HG03095 (cell line): ENCODE results near the gene HOMER1.

Experiments used
- ATAC-seq: cut with Tn5 transposase; IDR thresholded peaks from one replicate; pipeline ENCODE4 v1.9.1; 2021; ENCODE audit warnings: moderate library complexity; ENCODE audit not compliant: unreplicated experiment

HOMER1 gene

DNA sequence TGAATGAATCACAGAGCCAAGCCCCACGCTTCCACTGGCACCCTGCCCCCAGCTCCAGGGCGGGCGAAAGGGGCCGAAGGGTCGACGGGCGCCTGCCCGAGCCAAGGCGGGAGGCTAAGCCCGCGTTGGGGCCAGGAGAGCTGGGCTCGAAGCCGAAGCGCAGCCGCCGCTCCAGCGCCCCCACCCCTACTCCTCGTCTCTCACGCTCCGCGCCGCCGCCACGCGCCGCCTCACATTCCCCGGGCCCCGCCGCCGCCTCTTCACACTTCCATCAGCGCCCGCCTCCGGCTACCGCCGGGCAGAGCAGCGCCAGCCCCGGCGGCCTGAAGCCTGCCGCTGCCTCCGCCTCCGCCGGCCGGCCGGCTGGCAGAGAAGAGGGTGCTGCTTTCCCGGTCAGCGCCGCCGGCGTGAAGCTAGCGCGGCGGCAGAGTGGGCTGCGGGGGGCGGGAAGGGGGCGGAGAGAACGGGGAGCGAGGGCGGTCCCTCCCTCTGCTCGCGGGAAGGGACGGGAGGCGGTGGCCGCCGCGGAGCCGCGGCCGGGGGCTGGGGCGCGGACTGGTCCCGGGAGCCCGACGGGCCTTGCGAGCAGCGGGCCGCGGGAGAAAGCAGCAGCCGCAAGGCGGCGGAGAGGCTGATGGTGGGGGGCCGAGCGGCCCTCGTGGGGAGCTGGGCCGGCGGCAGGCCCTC, at the start of gene HOMER1:
TSS of gene HOMER1 (minus strand) at position 431 of the 687 bp plus-strand sequence. CDS start 1,360 bp downstream, outside the sequence.
- ATAC-seq: peak; percentile 62

DNA sequence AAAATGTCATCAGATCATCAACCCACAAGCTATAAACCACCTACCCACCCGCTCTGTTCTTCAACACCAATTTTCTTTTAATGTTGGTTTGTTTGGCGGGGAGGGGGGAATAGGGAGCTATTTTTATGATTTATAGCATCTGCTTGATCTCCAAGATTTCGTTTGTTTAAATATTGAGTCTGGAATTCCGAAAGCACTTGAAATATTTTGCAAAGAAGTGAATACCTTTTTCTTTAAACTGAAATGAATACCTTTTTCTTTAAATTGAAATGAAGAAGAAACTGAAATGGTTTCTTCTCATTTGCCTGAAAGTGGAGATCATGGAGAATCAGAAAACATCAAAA, 49.3 kb upstream of the HOMER1 start:
- ATAC-seq: no peak

DNA sequence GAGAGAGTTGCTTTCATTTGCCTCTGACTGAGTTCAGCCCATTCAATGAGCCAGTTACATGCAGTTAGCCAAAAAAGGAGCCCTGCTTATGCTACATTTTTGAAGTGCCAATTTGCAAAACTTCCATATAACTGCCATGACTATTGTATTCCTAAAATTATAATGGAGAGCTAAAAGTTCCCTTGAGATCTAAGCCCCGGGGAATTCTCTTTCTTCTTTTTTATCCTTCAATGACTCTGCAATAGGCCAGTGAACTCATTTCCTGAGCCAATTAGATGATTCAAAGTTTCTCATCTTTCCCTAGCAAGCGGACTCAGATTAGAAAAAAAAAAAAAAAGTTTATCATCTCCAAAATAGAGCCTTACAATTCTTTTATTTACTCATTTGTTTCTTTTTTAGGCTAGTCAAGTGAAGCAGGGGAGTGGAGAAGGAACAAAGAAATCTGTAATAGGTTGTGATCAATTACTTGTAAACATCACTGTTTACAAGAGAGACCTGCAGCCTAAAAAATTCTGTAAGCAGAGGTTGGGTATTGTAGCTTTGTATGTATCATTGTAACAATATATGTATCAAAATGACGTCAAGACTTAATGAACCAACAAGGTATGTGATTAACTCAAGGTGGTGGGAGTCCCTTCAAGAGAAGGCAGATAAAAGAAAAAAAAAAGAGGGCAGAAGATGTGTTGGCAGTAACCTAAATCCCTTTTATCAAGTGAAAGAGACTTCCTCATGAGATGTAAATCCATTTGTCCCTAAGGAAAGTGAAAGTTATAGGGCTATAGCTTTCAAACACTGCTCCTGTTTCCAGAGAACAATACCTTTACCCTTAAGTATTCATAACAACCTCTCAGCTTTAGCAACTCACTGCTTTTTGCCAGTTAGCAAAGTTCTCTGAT, 48.7 kb upstream of the HOMER1 start:
- no peak for ATAC-seq

GRCh38 chr5:79561525-79561893, 47.6 kb upstream of the HOMER1 start:
- ATAC-seq: peak; percentile 31

- ATAC-seq: peak; percentile 88
Observed at GRCh38 chr5:79560771-79561524, 47.0 kb upstream of the HOMER1 start.

DNA sequence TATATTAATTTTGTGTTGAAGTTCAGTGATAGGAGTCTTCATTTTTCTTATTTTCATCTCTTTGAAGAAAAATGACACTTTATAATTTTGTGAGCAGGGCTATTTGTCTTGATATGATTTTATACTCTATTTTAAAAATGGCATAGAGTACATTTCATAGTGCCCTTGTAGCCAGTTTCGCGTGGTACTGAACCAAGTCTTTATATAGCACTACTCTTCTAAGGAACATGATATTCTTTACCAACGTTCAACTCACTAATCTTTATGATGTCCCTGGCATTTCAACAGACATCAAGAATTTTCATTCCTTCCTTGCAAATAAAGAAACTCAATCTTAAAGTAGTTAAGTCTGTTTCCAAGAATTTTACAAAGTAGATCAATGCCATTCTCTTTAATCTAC, 41.5 kb upstream of the HOMER1 start:
- ATAC-seq: no peak

- ATAC-seq: no peak
Observed at GRCh38 chr5:79552984-79553383, 39.0 kb upstream of the HOMER1 start.

DNA sequence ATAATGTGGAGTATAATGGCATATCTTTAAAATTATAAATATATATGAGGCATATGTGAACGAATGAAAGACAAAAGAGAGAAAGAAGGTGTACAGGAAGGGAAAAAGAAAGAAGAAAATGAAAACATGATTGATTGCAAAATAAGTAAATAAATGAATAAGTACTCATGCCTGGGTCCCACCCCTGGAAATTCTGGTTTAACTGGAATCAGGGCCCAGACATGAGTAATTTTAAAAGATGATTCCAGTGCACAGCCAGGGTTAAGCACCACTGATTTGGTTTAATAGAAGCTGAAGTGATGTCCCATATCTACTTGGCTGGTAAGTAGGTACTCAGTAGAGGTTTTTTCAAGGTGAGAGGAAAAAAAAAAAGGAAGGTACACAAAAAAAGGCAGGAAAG, 34.0 kb upstream of the HOMER1 start:
- no peak for ATAC-seq

DNA sequence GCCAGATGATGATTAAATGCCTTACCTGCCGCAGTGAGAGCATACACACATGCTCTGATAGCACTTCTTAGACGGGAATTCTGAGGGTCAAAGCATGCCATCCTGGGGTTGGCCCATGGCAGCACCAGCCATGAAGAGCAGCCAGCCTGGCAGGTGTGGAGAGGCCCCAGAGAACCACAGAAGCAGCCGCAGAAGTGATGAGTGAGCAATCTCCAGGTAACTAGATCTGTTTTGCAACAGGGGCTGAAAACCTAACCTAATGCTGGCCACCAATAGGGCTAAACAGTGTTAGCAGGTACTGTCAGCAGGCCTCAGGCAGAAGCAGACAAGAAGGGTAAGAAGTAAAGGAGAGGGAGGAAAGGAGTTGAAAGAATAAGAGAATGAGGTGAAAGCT, 33.5 kb upstream of the HOMER1 start:
- no peak for ATAC-seq

DNA sequence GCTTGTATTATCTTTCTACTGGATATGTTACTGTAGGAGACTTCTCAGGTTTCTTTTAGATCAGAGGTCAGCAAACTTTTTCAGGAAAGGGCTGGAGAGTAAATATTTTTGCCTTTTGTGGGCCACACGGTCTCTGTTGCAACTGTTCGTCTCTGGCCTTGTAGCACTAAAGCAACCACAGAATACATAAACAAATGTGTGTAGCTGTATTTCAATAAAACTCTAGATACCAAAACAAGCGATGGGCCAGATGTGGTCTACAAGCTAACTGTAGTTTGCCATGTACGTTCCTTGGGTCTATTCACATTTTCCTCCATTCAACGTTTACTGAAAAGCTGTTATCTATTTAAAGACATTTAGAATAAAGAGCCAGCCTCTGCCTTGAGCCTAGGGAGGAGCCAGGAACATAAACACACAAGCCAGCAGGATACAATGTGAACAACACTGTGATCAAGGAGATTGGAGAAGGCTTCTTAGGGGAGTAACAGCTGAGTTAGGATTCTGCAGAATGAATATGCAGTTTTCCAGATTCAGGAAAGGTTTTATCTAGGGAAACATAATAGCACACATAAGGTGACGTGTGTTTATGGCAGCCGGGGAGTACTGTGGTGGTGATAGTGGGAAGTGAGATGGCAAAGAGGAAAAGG, 33.0 kb upstream of the HOMER1 start:
- no peak for ATAC-seq

DNA sequence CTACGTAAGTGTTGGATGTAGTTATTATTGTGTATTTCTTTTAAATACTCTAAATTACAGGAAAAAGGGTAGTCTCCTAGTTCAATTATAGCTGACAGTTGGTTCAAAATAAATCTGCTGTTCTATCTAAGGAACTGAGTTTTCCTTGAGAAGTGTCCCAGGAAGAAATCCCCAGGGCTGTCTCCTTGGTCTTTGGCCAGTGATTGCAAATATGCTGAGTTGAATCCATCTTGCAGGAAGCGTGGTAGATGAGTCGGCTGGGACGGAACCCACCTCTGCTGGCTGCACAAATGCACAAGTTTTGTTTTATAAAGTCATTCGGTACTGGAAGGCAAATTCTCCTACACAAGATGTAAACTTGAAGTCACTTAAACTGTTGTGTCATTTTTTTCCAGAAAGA, 30.2 kb upstream of the HOMER1 start:
- no peak for ATAC-seq

DNA sequence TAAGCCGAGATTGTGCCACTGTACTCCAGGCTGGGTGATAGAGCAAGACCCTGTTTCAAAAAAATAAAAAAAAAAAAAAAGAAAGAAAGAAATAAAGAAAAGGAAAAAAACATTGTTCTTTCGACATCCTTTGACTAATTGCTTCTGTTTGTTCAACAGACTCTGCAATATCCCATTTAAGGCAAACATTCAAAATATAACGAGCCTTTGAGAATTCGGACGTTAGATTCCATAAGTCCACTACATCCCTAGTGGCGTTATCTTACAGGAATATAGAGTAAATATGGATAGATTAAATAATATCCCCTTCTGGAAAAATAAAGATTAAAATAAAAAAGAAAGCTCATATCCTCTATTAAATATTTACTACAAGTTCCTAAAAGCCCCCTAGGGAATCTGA, 27.0 kb upstream of the HOMER1 start:
- no peak for ATAC-seq

DNA sequence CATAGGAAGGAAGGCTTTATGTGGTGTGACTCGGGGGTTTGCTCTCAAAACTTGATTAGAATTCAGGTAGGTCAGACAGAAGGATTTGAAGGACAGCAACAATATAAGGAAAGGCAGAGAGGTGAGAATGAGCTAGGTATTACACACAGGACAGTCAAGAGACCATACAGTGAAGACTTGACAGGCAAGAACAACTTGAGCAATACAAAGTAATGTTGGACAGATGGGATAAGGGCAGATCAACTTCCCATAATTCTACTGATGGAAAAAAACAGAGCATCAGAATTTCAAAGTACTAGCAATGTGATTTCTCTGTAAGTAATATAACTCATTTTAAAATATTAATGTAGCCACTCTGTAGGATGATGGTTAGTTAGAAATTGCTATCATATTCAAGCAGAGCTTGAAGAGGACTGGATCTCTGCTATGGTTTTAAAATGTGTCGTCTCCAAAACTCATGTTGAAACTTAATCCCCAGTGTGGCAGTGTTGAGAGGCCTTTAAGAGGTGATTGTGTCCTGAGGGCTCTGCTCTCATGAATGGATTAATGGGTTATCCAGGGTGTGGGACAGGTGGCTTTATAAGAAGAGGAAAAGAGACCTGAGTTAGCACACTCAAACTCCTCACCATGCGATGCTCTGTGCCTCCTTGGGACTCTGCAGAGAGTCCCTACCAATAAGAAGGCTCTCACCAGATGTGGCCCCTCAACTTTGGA, 22.4 kb upstream of the HOMER1 start:
- ATAC-seq: no peak

- no peak for ATAC-seq
Observed at GRCh38 chr5:79535477-79536192, 21.7 kb upstream of the HOMER1 start.

DNA sequence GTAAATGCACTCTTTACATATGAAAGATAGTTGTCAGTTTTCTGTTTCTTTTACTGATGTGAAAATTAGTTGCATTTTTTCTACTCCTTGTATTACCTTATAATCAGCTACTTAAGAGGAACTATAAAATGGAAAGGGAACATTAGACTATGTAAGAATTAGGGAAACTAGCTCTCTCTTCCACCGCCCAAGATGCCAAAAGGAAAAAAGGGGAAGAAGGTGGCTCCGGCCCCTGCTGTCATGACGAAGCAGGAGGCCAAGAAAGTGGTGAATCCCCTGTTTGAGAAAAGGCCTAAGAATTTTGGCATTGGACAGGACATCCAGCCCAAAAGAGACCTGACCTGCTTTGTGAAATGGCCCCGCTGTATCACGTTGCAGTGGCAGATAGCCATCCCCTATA, 15.2 kb upstream of the HOMER1 start:
- ATAC-seq: no peak

- no peak for ATAC-seq
Observed at GRCh38 chr5:79527431-79527830, 13.5 kb upstream of the HOMER1 start.

- no peak for ATAC-seq
Observed at GRCh38 chr5:79526928-79527327, 13.0 kb upstream of the HOMER1 start.

DNA sequence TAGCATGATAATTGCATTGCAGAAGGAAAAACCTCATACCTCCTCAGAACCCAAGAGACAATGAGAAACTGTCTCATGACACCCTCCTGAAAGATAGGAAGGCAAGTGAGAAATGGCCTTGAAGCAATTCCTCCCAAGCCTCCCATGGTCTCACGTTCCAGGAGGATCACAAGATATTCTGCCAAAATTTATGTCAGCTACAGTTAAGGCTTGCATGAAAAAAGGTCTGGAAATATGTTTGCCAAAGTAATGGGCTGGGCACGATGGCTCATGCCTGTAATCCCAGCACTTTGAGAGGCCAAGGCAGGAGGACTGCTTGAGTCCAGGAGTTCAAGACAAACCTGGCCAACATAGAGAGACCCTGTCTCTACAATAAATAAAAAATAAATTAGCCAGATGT, 12.6 kb upstream of the HOMER1 start:
- ATAC-seq: no peak

DNA sequence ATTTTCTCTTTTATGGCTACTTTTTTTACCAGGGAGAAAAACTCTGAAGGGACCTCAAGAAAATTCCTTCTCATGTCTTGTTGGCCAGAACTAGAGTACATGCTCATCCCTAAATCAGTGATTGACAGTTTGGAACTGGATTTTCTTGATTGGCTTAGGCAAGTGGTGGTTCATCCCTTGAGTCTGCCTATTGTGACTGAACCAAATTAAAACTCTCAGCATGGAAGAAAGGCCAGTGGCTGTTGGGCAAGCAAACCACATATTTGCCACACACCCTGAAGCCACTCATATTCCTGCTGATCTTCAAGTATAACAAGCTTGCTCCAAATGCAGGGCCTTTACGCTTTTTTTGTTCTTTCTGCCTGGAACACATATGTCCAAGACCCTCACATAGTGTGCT, 7.2 kb upstream of the HOMER1 start:
- ATAC-seq: no peak

GRCh38 chr5:79518718-79519117, 4.8 kb upstream of the HOMER1 start:
- no peak for ATAC-seq
